Inflammatory macrophage (primary cell): ENCODE measurements around the gene ANXA11.
"Not testable (repeated sequence)": the region's sequence is repeated elsewhere in the genome, so short reads cannot be mapped to it uniquely, and the experiment has no call there.

Experiments
- DNase-seq, 2 donors: peaks; one replicate each; pipeline ENCODE4 v3.0.0-alpha.2; 2020 to 2022

ANXA11 gene

GRCh38 chr10:80207768-80208370, 2.5 kb upstream of the ANXA11 start:
- no peak for DNase-seq

- no peak for DNase-seq
These were observed 929 bp upstream of the ANXA11 start for GRCh38 chr10:80206277-80206655.

GRCh38 chr10:80204677-80205476, 460 bp downstream of the ANXA11 start:
- peak in 1 of 2 donors; percentile 43 for DNase-seq

- peak; percentile 53 to 60 for DNase-seq
These were observed 1.3 kb downstream of the ANXA11 start for GRCh38 chr10:80203835-80204676.

GRCh38 chr10:80202934-80203834, 2.2 kb downstream of the ANXA11 start:
- DNase-seq: peak; percentile 86 to 90

- DNase-seq: not testable (repeated sequence)
These were observed 2.8 kb downstream of the ANXA11 start for GRCh38 chr10:80202530-80202929.

- DNase-seq: peak; percentile 69 to 82
These were observed 3.7 kb downstream of the ANXA11 start for GRCh38 chr10:80201608-80202141.

- DNase-seq: no peak
These were observed 4.7 kb downstream of the ANXA11 start for GRCh38 chr10:80200687-80201086.

- no peak for DNase-seq
These were observed 5.1 kb downstream of the ANXA11 start for GRCh38 chr10:80200259-80200658.

GRCh38 chr10:80199828-80200227, 5.5 kb downstream of the ANXA11 start:
- DNase-seq: peak; percentile 75 to 78

GRCh38 chr10:80197972-80198916, 7.1 kb downstream of the ANXA11 start:
- peak in 1 of 2 donors; percentile 45 for DNase-seq

GRCh38 chr10:80196950-80197315, 8.4 kb downstream of the ANXA11 start:
- no peak for DNase-seq

- no peak for DNase-seq
These were observed 8.9 kb downstream of the ANXA11 start for GRCh38 chr10:80196270-80196949.

- DNase-seq: no peak
These were observed 10.2 kb downstream of the ANXA11 start for GRCh38 chr10:80195046-80195574.

- no peak for DNase-seq
These were observed 10.8 kb downstream of the ANXA11 start for GRCh38 chr10:80194373-80195045.

- no peak for DNase-seq
These were observed 12.8 kb downstream of the ANXA11 start for GRCh38 chr10:80192553-80192952.

- no peak for DNase-seq
These were observed 13.6 kb downstream of the ANXA11 start for GRCh38 chr10:80191589-80192270.

GRCh38 chr10:80188713-80189112, 16.6 kb downstream of the ANXA11 start:
- DNase-seq: no peak
